Small intestine (tissue), 7 donors: ENCODE measurements around the gene CDKL4. TPM values are rescaled to one million over a fixed set of nuclear protein-coding genes. Genes with fewer than 3 reads are reported as not detected.
"Not testable (repeated sequence)": the region's sequence is repeated elsewhere in the genome, so short reads cannot be mapped to it uniquely, and the experiment has no call there.

Experiments used
- DNase-seq, 2 donors: peaks; one replicate each; pipeline versions ENCODE4 v3.0.0 to v3.0.0-alpha.2; 2013
- FAIRE-seq: peaks from 2 replicates; lab custom pipeline; 2012; peaks lifted over from hg19 to GRCh38; lab: Jason Lieb, UNC
- H3K27ac ChIP-seq, 3 donors: one replicate each; pipeline ENCODE4 v1.5.1; 2013; ENCODE audit warnings: low read length in 2 of 3, mild to moderate bottlenecking in 2 of 3, control low read depth in 1 of 3, inconsistent platforms in 1 of 3, low read depth in 1 of 3, moderate library complexity in 1 of 3
- H3K27me3 ChIP-seq, 3 donors: one replicate each; pipeline ENCODE4 v1.6.1; 2013; ENCODE audit warnings: low read length in 3 of 3, inconsistent platforms in 1 of 3; ENCODE audit not compliant: control insufficient read depth in 3 of 3, insufficient read depth in 3 of 3
- H3K36me3 ChIP-seq, 3 donors: one replicate each; pipeline ENCODE4 v1.6.1; 2013; ENCODE audit warnings: low read length in 3 of 3, inconsistent platforms in 1 of 3, low read depth in 1 of 3, mild to moderate bottlenecking in 1 of 3, moderate library complexity in 1 of 3; ENCODE audit not compliant: control insufficient read depth in 3 of 3, insufficient read depth in 2 of 3
- H3K4me1 ChIP-seq, 3 donors: one replicate each; pipeline ENCODE4 v1.6.1; 2013; ENCODE audit warnings: low read length in 2 of 3, inconsistent platforms in 1 of 3, low read depth in 1 of 3, mild to moderate bottlenecking in 1 of 3, moderate library complexity in 1 of 3; ENCODE audit not compliant: control insufficient read depth in 3 of 3, insufficient read depth in 2 of 3
- H3K4me3 ChIP-seq, 3 donors: one replicate each; pipeline ENCODE4 v1.5.1; 2013; ENCODE audit warnings: low read length in 3 of 3, control low read depth in 1 of 3, inconsistent platforms in 1 of 3, low read depth in 1 of 3, mild to moderate bottlenecking in 1 of 3, moderate library complexity in 1 of 3
- H3K9me3 ChIP-seq, 2 donors: one replicate each; pipeline ENCODE4 v1.6.1; 2013; ENCODE audit warnings: low read depth in 1 of 2, low read length in 1 of 2; ENCODE audit not compliant: control insufficient read depth in 2 of 2, insufficient read depth in 1 of 2
- WGBS, 3 donors: extraction: QIAGEN DNeasy Blood & Tissue Kit; methylation state at CpG; one replicate each; pipeline ENCODE4 v1.1.7; 2013; 5-methylcytosine and 5-hydroxymethylcytosine counted together
- polyA plus RNA-seq, 4 donors: library from polyadenylated mRNA; stranded (reverse) in 3 of 4; unstranded in 1 of 4; fragments of 200-250 nt in 3 of 4; fragments of 120-200 nt in 1 of 4; gene quantifications; one replicate each; pipeline versions ENCODE4 v1.2.1 to v1.2.3, GENCODE V29; 2013
- donor health status: healthy with polysubstance abuse.
- donor health status: control.
- donor health status: control.
- donor health status: Bipolar disorder and iron deficiency.
- donor health status: healthy.

Gene CDKL4
- polyA plus RNA-seq, 4 donors: 0.09 TPM; not detected in 3

- peak overlapping the region in 1 of 3 donors; percentile 36 for H3K27ac ChIP-seq
- H3K4me1 ChIP-seq, H3K9me3 ChIP-seq, H3K4me3 ChIP-seq, FAIRE-seq, H3K36me3 ChIP-seq, H3K27me3 ChIP-seq, DNase-seq: not testable (repeated sequence)
- 82 to 90% (median 88%) methylated on average over 7 of the region's 7 CpGs for WGBS, 3 donors
These were observed 102.8 kb downstream of the CDKL4 start for GRCh38 chr2:39140948-39141333.

- H3K27ac ChIP-seq: peak overlapping the region in 1 of 3 donors; percentile 45
- no peaks in the 10 kb centered on the region for H3K9me3 ChIP-seq
- FAIRE-seq: no peak
- H3K4me1 ChIP-seq: peaks cover 0 to 4% (median 0%) of the 10 kb centered on the region in 3 donors
- no peak overlapping the region for H3K4me3 ChIP-seq
- peak in 1 of 2 donors; percentile 78 for DNase-seq
- 19 to 57% (median 28%) methylated on average over 3 of the region's 3 CpGs for WGBS, 3 donors
- no peaks in the 10 kb centered on the region for H3K27me3 ChIP-seq
- H3K36me3 ChIP-seq: no peaks in the 10 kb centered on the region
These were observed 103.4 kb downstream of the CDKL4 start for GRCh38 chr2:39140322-39140847.

- peak overlapping the region in 1 of 3 donors; percentile 45 for H3K27ac ChIP-seq
- no peak for FAIRE-seq
These were observed 104.1 kb downstream of the CDKL4 start for GRCh38 chr2:39139511-39140237.

GRCh38 chr2:39138837-39139211 lies 104.9 kb downstream of the CDKL4 start:
- H3K27ac ChIP-seq: no peak overlapping the region
- H3K9me3 ChIP-seq: no peaks in the 10 kb centered on the region
- peaks cover 0 to 4% (median 0%) of the 10 kb centered on the region in 3 donors for H3K4me1 ChIP-seq
- H3K27me3 ChIP-seq: no peaks in the 10 kb centered on the region
- 87 to 96% (median 93%) methylated on average over 8 of the region's 8 CpGs for WGBS, 3 donors
- no peaks in the 10 kb centered on the region for H3K36me3 ChIP-seq
- DNase-seq: no peak
- no peak overlapping the region for H3K4me3 ChIP-seq
- FAIRE-seq: no peak

More at GRCh38 chr2:39139511-39140237, 104.1 kb downstream of the CDKL4 start:
- WGBS, 3 donors: 51 to 59% (median 57%) methylated on average over 2 of the region's 2 CpGs
- Histone ChIP-seq H3K4me3 (no peak overlapping the region), H3K27me3 (no peaks in the 10 kb centered on the region), H3K9me3 (no peaks in the 10 kb centered on the region), H3K4me1 (peaks cover 0 to 4% (median 0%) of the 10 kb centered on the region in 3 donors), H3K36me3 (no peaks in the 10 kb centered on the region)
- DNase-seq: no peak

GRCh38 chr2:39138187-39138836 lies 105.5 kb downstream of the CDKL4 start:
- not testable (repeated sequence) for H3K4me1 ChIP-seq, H3K27me3 ChIP-seq, H3K9me3 ChIP-seq, DNase-seq, H3K4me3 ChIP-seq, FAIRE-seq, H3K27ac ChIP-seq, H3K36me3 ChIP-seq
- WGBS, 3 donors: 87 to 93% (median 89%) methylated on average over 17 to 18 of the region's 18 CpGs

GRCh38 chr2:39136799-39137198 lies 107.0 kb downstream of the CDKL4 start:
- 72 to 85% (median 74%) methylated on average over 5 of the region's 5 CpGs for WGBS, 3 donors
- no peaks in the 10 kb centered on the region for H3K36me3 ChIP-seq
- no peaks in the 10 kb centered on the region for H3K27me3 ChIP-seq
- peaks cover 0 to 4% (median 0%) of the 10 kb centered on the region in 3 donors for H3K4me1 ChIP-seq
- FAIRE-seq: no peak
- no peaks in the 10 kb centered on the region for H3K9me3 ChIP-seq
- DNase-seq: no peak
- H3K4me3 ChIP-seq: no peak overlapping the region
- no peak overlapping the region for H3K27ac ChIP-seq

GRCh38 chr2:39135690-39136259 lies 108.0 kb downstream of the CDKL4 start:
- peaks cover 0 to 4% (median 0%) of the 10 kb centered on the region in 3 donors for H3K4me1 ChIP-seq
- 67 to 71% (median 67%) methylated on average over 5 of the region's 5 CpGs for WGBS, 3 donors
- H3K9me3 ChIP-seq: no peaks in the 10 kb centered on the region
- H3K36me3 ChIP-seq: no peaks in the 10 kb centered on the region
- FAIRE-seq: no peak
- DNase-seq: no peak
- no peak overlapping the region for H3K4me3 ChIP-seq
- H3K27me3 ChIP-seq: no peaks in the 10 kb centered on the region
- no peak overlapping the region for H3K27ac ChIP-seq

GRCh38 chr2:39133215-39133851 lies 110.4 kb downstream of the CDKL4 start:
- H3K36me3 ChIP-seq: no peaks in the 10 kb centered on the region
- no peak for DNase-seq
- peaks cover 0 to 8% (median 3%) of the 10 kb centered on the region in 3 donors for H3K4me1 ChIP-seq
- H3K27me3 ChIP-seq: no peaks in the 10 kb centered on the region
- FAIRE-seq: no peak
- no peak overlapping the region for H3K4me3 ChIP-seq
- H3K27ac ChIP-seq: no peak overlapping the region
- WGBS, 3 donors: 80 to 88% (median 83%) methylated on average over 3 of the region's 3 CpGs
- H3K9me3 ChIP-seq: no peaks in the 10 kb centered on the region
